OCI-LY7 (cell line): Measurements from ENCODE around the gene ITPKB.

Source experiments
- CTCF ChIP-seq: fragments of 200-600 bp; sonication (generic); conservative IDR thresholded peaks from 2 replicates; pipeline ENCODE4 v1.5.1; 2014; ENCODE audit warnings: mild to moderate bottlenecking, antibody characterized with exemption, low read length, moderate library complexity, mixed read lengths
- EZH2phosphoT487 ChIP-seq: fragments of 200-600 bp; sonication (generic); IDR thresholded peaks from 2 replicates; pipeline ENCODE4 v1.6.1; 2018; ENCODE audit warnings: low read depth, borderline replicate concordance, mild to moderate bottlenecking, mixed run types, antibody characterized with exemption, low read length, moderate library complexity, mixed read lengths

- TF ChIP-seq CTCF (no peak), EZH2phosphoT487 (no peak)
Measured at GRCh38 chr1:226678701-226679100, 60.4 kb downstream of the ITPKB start.
